Endodermal cell (in vitro differentiated cells): ENCODE data around the gene TMEM183A. TPM values are rescaled to one million over a fixed set of nuclear protein-coding genes. Genes with fewer than 3 reads are reported as not detected.

Source experiments
- DNase-seq: peaks from one replicate; pipeline ENCODE4 v3.0.0-alpha.2; 2017
- H3K27ac ChIP-seq: 2 replicates; pipeline ENCODE4 v1.5.1; 2013; ENCODE audit warnings: mild to moderate bottlenecking, low read depth, low read length, moderate library complexity
- H3K27me3 ChIP-seq: 2 replicates; pipeline ENCODE4 v1.6.1; 2013; ENCODE audit warnings: mild to moderate bottlenecking, low read length, moderate library complexity; ENCODE audit not compliant: insufficient read depth, control insufficient read depth, poor library complexity, severe bottlenecking
- H3K36me3 ChIP-seq: 2 replicates; pipeline ENCODE4 v1.7.0; 2013; ENCODE audit warnings: mild to moderate bottlenecking, low read length, moderate library complexity; ENCODE audit not compliant: control insufficient read depth, insufficient read depth
- H3K4me1 ChIP-seq: one replicate; pipeline ENCODE4 v1.7.0; 2013; ENCODE audit warnings: low read length; ENCODE audit not compliant: control insufficient read depth, insufficient read depth
- H3K4me3 ChIP-seq: 2 replicates; pipeline ENCODE4 v1.5.1; 2013; ENCODE audit warnings: mild to moderate bottlenecking, low read length, moderate library complexity
- H3K9ac ChIP-seq: 2 replicates; pipeline ENCODE4 v1.6.1; 2013; ENCODE audit warnings: mild to moderate bottlenecking, low read length, moderate library complexity; ENCODE audit not compliant: poor library complexity, severe bottlenecking; ENCODE audit errors: extremely low read depth
- H3K9me3 ChIP-seq: 2 replicates; pipeline ENCODE4 v1.6.1; 2013; ENCODE audit warnings: mild to moderate bottlenecking, low read length, moderate library complexity; ENCODE audit not compliant: control insufficient read depth
- H3K27ac Mint-ChIP-seq: 2 replicates; pipeline ENCODE4 v1.8.0; 2020; ENCODE audit warnings: mixed read lengths
- H3K27me3 Mint-ChIP-seq: 2 replicates; pipeline ENCODE4 v1.8.0; 2021; ENCODE audit warnings: mild to moderate bottlenecking, mixed read lengths; ENCODE audit not compliant: insufficient read depth
- H3K36me3 Mint-ChIP-seq: 2 replicates; pipeline ENCODE4 v1.8.0; 2020; ENCODE audit warnings: low read depth, mixed read lengths
- H3K4me1 Mint-ChIP-seq: 2 replicates; pipeline ENCODE4 v1.8.0; 2020; ENCODE audit warnings: mixed read lengths
- H3K4me3 Mint-ChIP-seq: 2 replicates; pipeline ENCODE4 v1.8.0; 2020; ENCODE audit warnings: mild to moderate bottlenecking, moderate library complexity, mixed read lengths
- H3K9me3 Mint-ChIP-seq: 2 replicates; pipeline ENCODE4 v1.8.0; 2020; ENCODE audit warnings: mild to moderate bottlenecking, mixed read lengths
- WGBS, 2 experiments: methylation state at CpG; one replicate each; pipeline versions ENCODE4 v1.1.5 to v1.1.7; 2013; ENCODE audit warnings: missing lambda C conversion rate in 2 of 2, mixed read lengths in 1 of 2; ENCODE audit not compliant: insufficient coverage in 1 of 2, insufficient read length in 1 of 2; 5-methylcytosine and 5-hydroxymethylcytosine counted together
- total RNA-seq, 2 donors: library from RNA; stranded (reverse); fragmentation: NEBNext Ultra II Directional in 1 of 2; extraction: Animal tissue kit (Norgen Biotek cat#: 25700) in 1 of 2; gene quantifications; 2 replicates in 1 of 2; 3 replicates in 1 of 2; pipeline ENCODE4 v1.2.1, GENCODE V29; 2021
- TF ChIP-seq, protein P1 (sequence below): fragments of 200-600 bp; sonication (generic); conservative IDR thresholded peaks from 2 replicates; pipeline ENCODE4 v1.5.0; 2021; ENCODE audit warnings: antibody characterized with exemption, mild to moderate bottlenecking

The TMEM183A gene
- total RNA-seq, 2 donors from 2014 or later = 88.9 to 89.7 TPM

GRCh38 chr1:203065986-203066385 lies 58.8 kb downstream of the TMEM183A start:
- 98 to 100% methylated on average over 2 of the region's 2 CpGs for WGBS, 2 experiments
- Histone ChIP-seq H3K27me3 (no peaks in the 10 kb centered on the region), H3K9ac (no peak overlapping the region), H3K4me3 (no peak overlapping the region), H3K9me3 (peaks cover 10% of the 10 kb centered on the region), H3K4me1 (no peaks in the 10 kb centered on the region), H3K27ac (no peak overlapping the region), H3K36me3 (no peaks in the 10 kb centered on the region)
- Mint-ChIP-seq H3K36me3 (peaks cover 8% of the 10 kb centered on the region), H3K4me3 (no peak overlapping the region), H3K4me1 (no peaks in the 10 kb centered on the region), H3K27me3 (no peaks in the 10 kb centered on the region), H3K9me3 (peaks cover 10% of the 10 kb centered on the region), H3K27ac (no peak overlapping the region)
- no peak for DNase-seq
- TF ChIP-seq, protein P1, sequence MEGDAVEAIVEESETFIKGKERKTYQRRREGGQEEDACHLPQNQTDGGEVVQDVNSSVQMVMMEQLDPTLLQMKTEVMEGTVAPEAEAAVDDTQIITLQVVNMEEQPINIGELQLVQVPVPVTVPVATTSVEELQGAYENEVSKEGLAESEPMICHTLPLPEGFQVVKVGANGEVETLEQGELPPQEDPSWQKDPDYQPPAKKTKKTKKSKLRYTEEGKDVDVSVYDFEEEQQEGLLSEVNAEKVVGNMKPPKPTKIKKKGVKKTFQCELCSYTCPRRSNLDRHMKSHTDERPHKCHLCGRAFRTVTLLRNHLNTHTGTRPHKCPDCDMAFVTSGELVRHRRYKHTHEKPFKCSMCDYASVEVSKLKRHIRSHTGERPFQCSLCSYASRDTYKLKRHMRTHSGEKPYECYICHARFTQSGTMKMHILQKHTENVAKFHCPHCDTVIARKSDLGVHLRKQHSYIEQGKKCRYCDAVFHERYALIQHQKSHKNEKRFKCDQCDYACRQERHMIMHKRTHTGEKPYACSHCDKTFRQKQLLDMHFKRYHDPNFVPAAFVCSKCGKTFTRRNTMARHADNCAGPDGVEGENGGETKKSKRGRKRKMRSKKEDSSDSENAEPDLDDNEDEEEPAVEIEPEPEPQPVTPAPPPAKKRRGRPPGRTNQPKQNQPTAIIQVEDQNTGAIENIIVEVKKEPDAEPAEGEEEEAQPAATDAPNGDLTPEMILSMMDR = no peak

DNA sequence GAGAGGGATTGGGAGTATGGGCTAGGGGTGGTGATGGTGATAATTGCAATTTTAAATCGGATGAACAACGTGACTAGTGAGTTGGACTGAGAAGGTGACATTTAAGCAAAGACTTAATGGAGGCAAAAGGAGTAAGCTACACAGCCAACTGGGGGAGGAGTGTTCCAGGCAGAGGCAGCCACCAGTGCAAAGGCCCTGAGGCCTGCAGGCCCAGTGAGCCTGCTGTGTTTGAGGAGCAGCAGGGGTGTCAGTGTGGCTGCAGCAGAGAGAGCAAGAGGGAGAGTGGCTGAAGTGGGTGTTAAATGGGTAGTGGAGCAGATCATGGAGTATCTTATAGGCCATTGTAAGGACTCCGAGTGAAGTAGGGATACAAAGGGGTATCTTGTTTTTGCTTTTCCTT lies 59.8 kb downstream of the TMEM183A start:
- H3K27me3 Mint-ChIP-seq = no peaks in the 10 kb centered on the region
- no peaks in the 10 kb centered on the region for H3K27me3 ChIP-seq
- no peaks in the 10 kb centered on the region for H3K36me3 Mint-ChIP-seq
- H3K27ac Mint-ChIP-seq = no peak overlapping the region
- H3K36me3 ChIP-seq = no peaks in the 10 kb centered on the region
- H3K4me1 ChIP-seq = no peaks in the 10 kb centered on the region
- WGBS, 2 experiments = 94 to 100% methylated on average over 3 of the region's 3 CpGs
- peaks cover under 1% of the 10 kb centered on the region for H3K9me3 Mint-ChIP-seq
- no peak for DNase-seq
- no peak overlapping the region for H3K4me3 ChIP-seq
- H3K27ac ChIP-seq = no peak overlapping the region
- H3K9ac ChIP-seq = no peak overlapping the region
- peaks cover under 1% of the 10 kb centered on the region for H3K9me3 ChIP-seq
- H3K4me3 Mint-ChIP-seq = no peak overlapping the region
- TF ChIP-seq, protein P1 = no peak
- no peaks in the 10 kb centered on the region for H3K4me1 Mint-ChIP-seq

GRCh38 chr1:203069030-203069747 lies 62.0 kb downstream of the TMEM183A start:
- TF ChIP-seq, protein P1 = no peak
- no peak overlapping the region for H3K4me3 ChIP-seq
- DNase-seq = no peak
- Mint-ChIP-seq H3K27me3 (peaks cover 14% of the 10 kb centered on the region), H3K4me3 (no peak overlapping the region), H3K27ac (no peak overlapping the region), H3K9me3 (no peaks in the 10 kb centered on the region), H3K4me1 (no peaks in the 10 kb centered on the region), H3K36me3 (no peaks in the 10 kb centered on the region)
- WGBS, 2 experiments = 76 to 86% methylated on average over 2 to 4 of the region's 4 CpGs
- no peak overlapping the region for H3K9ac ChIP-seq
- H3K27me3 ChIP-seq = peaks cover under 1% of the 10 kb centered on the region
- no peaks in the 10 kb centered on the region for H3K9me3 ChIP-seq
- H3K27ac ChIP-seq = peak overlapping the region; percentile 32
- peaks cover 4% of the 10 kb centered on the region for H3K36me3 ChIP-seq
- H3K4me1 ChIP-seq = no peaks in the 10 kb centered on the region
